Kidney glomerular epithelial cell (primary cell): ENCODE results near the gene LRMDA.
"Not testable (repeated sequence)": the region's sequence is repeated elsewhere in the genome, so short reads cannot be mapped to it uniquely, and the experiment has no call there.

Experiments used
- DNase-seq: peaks from one replicate; lab custom pipeline; 2025; lab: John Stamatoyannopoulos, UW

Gene LRMDA

GRCh38 chr10:75508239-75508813 is 76.9 kb downstream of the LRMDA start:
- peak; percentile 44 for DNase-seq

GRCh38 chr10:75508814-75509306 is 77.4 kb downstream of the LRMDA start:
- DNase-seq = no peak

GRCh38 chr10:75509706-75510105 is 78.3 kb downstream of the LRMDA start:
- DNase-seq = no peak

- no peak for DNase-seq
Observed at GRCh38 chr10:75511011-75511410, 79.6 kb downstream of the LRMDA start.

- no peak for DNase-seq
Observed at GRCh38 chr10:75512203-75512933, 80.9 kb downstream of the LRMDA start.

GRCh38 chr10:75513292-75513885 is 82.0 kb downstream of the LRMDA start:
- no peak for DNase-seq

- DNase-seq = no peak
Observed at GRCh38 chr10:75514830-75515229, 83.4 kb downstream of the LRMDA start.

- DNase-seq = not testable (repeated sequence)
Observed at GRCh38 chr10:75516154-75516553, 84.7 kb downstream of the LRMDA start.

GRCh38 chr10:75519213-75519612 is 87.8 kb downstream of the LRMDA start:
- DNase-seq = not testable (repeated sequence)

- not testable (repeated sequence) for DNase-seq
Observed at GRCh38 chr10:75521194-75521829, 89.9 kb downstream of the LRMDA start.

- DNase-seq = no peak
Observed at GRCh38 chr10:75525067-75525466, 93.6 kb downstream of the LRMDA start.

GRCh38 chr10:75525646-75526045 is 94.2 kb downstream of the LRMDA start:
- no peak for DNase-seq

- DNase-seq = no peak
Observed at GRCh38 chr10:75527542-75527941, 96.1 kb downstream of the LRMDA start.

GRCh38 chr10:75528392-75528791 is 97.0 kb downstream of the LRMDA start:
- no peak for DNase-seq

- peak; percentile 99 for DNase-seq
Observed at GRCh38 chr10:75530299-75530698, 98.9 kb downstream of the LRMDA start.

- DNase-seq = peak; percentile 45
Observed at GRCh38 chr10:75531571-75532031, 100.2 kb downstream of the LRMDA start.

GRCh38 chr10:75532253-75532924 is 101.0 kb downstream of the LRMDA start:
- peak; percentile 77 for DNase-seq

GRCh38 chr10:75538144-75538543 is 106.7 kb downstream of the LRMDA start:
- no peak for DNase-seq

- no peak for DNase-seq
Observed at GRCh38 chr10:75538765-75539164, 107.3 kb downstream of the LRMDA start.

- no peak for DNase-seq
Observed at GRCh38 chr10:75540357-75540966, 109.0 kb downstream of the LRMDA start.

GRCh38 chr10:75540981-75541380 is 109.6 kb downstream of the LRMDA start:
- DNase-seq = no peak

GRCh38 chr10:75541411-75541810 is 110.0 kb downstream of the LRMDA start:
- no peak for DNase-seq
